NCI-H1092 treated with DMSO at 0.1 percent for 48 hours (cell line): ENCODE measurements around the gene AKAP8L.
"Not testable (repeated sequence)": the region's sequence is repeated elsewhere in the genome, so short reads cannot be mapped to it uniquely, and the experiment has no call there.

Experiments used
- DNase-seq: peaks from one replicate; lab custom pipeline; 2025; lab: John Stamatoyannopoulos, UW

AKAP8L gene

DNA sequence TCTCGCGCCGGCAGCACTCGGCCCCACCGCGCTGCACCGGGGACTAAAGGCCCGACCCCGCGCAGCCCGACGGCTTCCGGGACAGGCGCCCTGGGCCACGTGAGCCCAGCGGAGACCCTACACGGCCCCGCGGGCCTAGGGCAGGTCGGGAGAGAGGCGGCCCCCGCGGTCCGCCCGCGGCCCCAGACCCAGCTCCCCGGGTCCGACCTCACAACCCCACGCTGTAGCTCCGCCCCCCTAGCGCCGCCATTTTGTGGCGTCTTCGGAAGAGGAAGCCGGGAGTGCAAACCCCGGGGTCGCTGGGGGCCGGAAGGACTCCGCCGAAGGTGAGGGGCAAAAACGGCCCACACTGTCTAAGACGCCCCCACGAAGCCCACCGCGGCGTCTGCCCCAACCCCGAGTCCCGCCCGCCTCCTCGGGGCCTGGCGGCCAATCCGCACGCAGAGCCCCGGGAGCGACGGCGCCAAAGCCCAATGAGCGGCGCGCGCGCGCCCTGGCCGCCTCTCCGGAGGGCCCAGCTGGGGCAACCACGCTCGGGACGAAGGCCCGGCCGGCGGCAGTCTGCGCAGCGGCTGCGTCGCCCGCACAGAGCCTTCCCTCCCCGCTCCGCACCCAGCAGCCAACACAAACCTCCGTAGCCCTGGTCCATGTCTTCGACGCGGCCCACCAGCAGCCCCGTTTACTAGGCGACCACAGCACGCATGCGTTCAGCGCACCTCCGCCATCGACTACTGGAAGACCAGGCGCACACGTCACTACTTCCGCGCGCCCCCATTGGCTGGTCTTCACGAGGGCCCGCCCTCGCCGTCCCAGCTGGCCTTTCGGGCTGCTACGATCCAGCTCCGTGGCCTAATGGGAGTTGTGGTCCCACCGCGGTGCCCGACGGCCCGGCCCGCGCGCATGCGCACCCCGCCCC lies 39.4 kb downstream of the AKAP8L start, which contains the start of gene AKAP8:
Gene AKAP8 (minus strand): TSS at position 705 of the 916 bp plus-strand sequence. CDS start 56 bp downstream, at position 649.
- DNase-seq, result peak; percentile 97

DNA sequence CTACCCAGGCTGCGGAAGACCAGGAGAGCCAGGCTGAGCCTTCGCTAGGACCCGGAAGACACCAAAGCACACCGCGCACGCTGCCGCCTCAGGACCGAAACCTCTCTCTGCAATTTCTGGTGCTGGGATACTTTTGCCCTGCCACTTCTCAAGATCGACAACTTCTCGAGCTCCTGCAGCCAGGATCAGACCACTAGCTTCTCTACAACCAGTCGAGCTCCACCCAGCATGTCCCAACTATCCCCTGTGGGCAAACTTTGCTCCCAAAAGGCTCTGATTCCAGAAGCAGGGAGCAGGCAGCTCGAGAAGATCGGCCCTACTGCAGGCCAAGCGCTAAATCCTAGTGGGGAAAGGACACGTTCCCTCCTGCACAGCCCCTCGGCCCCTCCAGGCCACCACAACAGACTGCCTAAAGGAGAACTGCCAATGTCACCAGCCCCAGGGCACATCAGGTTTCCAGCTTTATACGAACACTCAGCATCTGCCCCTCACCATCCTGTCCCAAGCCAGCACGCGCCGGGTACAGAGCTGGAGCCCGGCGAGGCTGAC lies 40.2 kb downstream of the AKAP8L start:
- peak; percentile 28 for DNase-seq

DNA sequence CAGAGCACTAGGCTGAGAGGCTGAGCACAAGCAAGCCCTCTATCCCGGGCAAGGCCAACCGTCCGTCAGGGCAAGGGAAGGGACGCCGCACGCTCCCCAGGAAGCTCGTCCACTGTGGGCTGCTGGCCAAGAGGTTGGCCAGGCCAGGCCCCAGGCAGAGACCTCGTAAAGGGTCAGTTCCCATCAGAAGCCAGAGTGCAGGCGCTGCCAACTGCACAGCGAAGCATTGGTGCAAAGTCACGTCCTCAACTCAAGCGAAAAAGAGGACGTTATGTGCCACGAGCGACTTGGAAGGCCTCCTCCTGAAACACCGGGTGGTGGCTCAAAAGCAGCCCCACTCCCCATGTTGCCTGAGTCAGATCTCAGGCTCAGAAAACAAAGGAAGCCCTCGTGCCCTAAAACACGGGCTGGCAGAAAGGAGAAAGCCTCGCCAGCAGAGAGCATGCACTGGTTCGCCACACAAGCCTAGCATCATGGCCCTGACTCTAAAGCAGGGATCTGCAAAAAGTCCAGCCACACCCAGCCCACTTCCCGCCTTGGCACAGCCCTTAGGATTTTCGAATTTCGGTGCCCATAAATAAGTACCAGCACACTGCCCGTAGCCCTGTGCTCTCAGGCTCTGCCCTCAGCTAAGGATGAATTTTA lies 43.9 kb downstream of the AKAP8L start:
- no peak for DNase-seq

DNA sequence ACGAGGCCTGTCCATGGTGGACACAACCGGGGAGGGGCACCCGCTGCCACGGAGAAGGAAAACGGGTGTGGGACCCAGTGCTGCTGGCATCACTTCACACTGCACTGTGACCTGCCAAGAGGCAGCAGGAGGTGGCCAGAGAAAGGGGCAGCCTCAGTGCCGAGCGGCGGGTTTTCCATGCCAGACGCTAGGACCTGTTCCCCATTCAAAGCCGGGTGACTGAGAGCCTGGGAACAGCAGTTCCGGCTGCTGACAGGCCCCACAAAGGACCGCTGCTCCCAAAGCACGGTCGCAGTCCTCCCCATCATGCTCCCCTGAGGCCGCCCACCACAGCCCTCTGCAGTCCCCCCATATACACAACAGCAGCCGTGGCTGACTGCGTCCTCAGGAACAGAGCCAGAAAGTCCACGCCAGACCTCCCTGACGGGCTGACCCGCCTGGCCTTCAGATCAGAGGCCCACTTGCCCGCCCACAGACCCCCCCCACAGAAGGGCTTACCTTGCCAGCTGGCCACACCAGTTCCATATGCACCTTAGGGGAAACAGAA lies 44.6 kb downstream of the AKAP8L start:
- DNase-seq, result no peak

DNA sequence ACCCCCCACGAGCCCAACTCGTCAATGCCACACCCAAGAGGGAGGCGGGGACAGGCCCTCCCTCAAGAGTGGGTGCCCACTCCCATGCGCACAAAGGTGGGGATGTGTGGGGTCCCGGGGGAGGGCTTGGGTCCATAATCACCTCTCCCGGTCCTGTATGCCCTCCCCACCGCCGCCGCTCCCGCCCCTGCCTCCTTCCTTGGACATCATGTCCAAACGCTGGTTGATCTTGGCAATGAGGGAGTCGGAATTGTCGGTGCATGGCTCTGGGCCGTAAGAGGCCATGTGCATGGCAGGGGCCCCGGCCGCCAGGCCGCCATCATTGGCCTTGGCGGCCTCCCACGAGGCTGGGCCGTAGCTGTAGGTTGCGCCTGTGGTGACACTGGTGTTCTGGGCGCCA lies 45.1 kb downstream of the AKAP8L start:
- no peak for DNase-seq

DNA sequence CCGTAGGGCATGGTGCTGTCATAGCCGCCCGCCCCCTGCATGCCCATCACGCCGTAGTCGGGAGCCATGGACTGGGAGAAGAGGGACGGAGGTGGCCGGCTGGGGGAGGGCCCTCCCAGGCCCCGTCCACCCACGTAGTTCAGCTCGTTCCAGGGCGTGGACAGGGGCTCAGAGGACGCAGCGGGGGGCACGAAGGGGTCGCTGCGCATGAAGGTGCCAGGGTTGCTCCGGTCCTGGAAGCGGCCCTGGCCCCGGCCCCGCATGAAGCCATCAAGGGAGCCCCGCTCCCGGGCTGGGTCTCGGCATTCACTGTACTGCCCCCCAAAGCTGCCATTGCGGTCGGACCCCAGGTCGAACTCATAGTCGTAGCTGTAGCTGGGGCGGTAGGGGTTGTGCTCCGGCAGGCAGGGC lies 45.9 kb downstream of the AKAP8L start:
- DNase-seq, result no peak

DNA sequence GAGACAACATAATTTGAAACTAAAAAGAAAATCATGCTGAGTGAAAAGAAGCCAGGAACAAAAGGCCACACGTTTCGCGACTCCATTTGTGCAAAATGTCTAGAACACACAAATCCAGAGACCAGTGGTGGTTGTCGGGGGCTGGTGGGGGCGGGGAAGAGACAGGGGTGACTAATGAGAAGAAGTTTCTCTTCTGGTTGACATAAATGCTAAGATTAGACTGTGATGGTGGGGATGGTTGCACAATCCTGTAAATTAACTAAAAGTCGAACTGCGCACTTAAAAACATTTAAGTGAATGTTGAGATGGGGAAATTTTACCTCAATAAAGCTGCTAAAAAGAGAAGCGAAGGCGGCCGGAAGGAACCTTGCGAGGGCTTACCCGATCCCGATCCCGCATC lies 46.3 kb downstream of the AKAP8L start:
- no peak for DNase-seq

DNA sequence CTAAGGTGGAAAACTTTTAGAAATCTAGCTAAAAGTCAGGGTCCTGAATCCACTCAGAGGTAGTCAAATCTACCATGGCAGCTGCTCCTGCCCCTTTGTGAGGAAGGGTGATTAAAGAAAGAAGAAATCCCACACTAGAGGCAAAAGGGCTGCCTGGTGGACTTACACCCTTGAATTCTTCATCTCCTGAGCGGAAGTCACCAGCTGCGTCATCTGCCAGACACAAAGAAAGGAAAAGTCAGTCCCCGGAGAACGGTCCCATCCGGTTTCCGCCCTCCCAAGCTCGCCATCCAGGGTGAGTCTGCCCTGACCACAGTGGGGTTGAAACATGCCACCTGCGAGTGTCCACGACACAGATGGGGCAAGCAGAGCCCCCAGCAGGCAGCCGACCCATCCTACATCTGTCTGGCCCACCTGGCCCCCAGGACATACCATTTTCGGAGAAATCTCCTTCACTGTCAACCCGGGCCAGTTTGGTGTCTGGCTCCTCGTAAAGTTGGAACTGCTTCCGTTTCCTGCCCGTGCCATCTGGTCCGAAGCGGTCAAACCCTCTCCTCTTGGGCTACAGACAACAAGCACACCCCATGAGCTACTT lies 46.9 kb downstream of the AKAP8L start:
- DNase-seq, result no peak

DNA sequence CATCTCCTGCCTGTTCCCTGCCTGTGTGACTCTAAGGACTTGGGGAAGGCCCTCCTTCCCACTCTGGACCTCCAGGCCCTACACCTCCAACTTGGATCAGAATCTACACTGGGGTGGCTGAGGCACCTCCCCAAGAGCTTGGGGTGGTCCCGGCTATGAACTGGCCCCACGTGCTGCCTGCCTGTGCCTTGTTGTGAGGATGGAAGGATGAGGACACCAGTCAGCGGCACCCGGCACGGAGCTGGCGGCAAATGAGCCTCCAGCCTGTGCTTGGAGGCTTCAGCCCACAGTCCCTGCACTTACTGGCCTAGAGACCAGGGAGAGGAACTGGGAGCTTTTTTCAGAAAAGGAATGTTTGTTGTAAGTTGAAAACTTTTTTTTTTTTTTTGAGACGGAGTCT lies 47.7 kb downstream of the AKAP8L start:
- no peak for DNase-seq

DNA sequence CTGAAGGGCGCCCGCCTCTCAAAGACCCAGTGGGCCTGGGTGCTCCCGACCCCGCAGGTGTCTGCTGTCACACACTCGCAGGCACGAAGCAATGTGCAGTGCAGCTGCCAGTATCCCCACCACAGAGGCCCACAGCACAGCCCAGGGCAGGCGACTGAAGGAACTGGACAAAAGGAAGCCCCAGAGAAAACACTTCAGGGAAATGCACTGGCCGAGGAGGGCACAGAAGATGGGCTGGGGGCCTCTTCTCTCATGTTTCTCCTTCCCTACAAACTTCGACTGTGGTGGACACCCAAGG lies 49.2 kb downstream of the AKAP8L start:
- no peak for DNase-seq

DNA sequence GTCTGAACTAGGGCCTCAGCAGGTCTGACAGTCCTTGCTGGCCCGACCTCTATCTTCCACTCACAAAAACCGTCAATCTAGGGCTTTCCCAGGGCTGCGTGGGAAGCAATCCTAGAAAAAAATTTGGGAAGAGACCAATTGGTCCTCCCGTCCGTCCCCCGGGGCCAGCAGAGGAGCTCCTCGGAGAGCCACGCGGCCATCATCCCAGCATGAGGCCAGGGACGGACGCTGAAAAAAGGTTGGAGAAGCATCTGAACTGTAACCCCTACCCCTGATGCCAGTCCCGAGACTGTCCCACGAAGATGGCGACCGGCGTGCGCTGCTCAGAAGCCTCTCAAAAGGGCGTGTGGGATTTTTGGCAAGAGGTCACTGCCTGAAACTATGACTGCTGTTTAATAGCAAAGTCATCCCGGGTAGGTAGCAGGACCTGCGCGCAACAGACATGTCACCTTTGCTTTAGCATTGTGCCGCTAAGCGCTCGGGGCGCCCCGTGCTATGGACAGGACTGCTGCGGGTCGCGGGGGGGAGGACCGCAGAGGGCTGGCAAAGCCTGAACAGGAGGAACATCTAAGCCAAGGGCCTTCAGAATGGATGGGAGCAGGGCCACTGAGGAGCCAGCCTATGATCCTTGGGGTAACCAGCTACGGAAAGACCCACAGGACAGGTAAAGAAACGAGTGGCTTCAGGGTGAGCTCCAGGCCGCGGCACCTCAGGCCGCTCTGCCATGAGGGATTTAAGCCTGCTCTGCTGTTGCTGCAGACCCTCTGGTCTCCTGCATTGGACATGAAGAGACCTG lies 49.8 kb downstream of the AKAP8L start:
- no peak for DNase-seq

DNA sequence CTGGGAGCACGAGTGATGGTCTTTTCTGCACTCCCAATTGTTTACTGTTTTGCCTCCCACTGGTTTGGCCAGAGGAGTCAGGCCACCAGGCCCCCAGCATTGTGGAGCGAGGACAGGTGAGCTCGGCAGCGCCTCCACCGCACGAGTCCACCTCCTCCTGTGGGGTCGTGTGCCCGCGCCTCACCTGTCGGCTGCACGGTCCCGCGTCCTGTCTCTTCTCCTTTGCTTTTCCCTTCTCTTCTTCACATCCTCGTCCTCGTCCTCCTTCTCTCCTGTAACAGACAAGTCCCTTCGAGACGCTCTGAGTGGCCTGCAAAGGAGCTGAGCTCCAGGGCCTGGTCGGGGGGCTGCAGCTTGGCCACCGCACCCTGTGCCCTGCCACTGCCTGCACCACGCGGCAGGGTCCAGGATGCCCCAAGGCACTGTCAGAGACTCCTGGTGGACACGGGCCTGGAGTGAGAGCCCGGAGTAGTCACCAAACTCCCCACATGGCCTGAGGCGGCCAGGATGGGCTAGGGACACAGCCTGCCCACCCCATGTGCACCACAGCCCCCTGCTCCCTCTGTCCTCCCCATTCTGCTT lies 50.6 kb downstream of the AKAP8L start:
- no peak for DNase-seq

DNA sequence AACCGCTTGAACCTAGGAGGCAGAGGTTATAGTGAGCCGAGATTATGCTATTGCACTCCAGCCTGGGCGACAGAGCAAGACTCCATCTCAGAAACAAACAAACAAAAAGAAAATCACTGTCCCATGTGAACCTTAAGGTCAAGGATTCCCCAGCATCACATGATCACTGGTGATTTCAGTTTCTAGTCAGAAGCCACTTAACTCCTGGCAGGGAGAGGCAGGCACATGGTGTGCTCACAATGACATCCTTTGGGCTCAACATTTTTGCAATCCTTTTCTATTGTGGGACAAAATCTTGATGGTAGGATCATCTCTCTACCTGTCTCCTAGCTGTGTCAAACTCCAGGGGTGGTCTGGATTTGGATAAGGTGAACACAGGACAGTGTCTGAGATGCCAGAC lies 51.3 kb downstream of the AKAP8L start:
- DNase-seq, result no peak

DNA sequence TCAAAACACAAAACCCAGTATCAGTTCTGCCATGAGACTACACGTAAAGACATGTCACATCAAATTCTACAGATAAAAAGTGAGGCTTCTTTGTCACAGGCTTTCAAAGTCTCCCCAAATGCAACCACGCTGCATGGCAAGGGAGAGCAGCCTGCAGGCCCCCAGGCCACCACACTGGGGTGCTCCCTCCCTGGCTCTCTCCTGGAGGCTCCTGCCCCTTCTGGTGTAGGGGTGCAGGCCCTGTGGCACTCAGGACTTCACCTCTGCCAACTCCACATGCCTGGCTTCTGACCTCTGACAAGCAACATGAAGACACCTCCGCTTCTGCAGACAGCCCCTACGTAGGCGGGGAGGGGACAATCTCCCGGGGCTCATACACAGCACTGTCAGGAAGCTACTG lies 53.5 kb downstream of the AKAP8L start:
- DNase-seq, result no peak

DNA sequence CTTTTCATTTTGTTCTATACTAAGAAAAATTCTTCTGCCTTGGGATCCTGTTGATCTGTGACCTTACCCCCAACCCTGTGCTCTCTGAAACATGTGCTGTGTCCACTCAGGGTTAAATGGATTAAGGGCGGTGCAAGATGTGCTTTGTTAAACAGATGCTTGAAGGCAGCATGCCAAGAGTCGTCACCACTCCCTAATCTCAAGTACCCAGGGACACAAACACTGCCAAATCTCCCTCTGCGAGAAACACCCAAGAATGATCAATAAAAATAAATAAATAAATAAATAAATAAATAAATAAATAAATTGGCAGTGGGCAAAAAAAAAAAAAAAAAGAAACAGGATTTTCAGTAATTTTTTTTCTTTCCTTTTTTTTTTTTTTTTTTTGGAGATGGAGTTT lies 55.0 kb downstream of the AKAP8L start:
- not testable (repeated sequence) for DNase-seq

DNA sequence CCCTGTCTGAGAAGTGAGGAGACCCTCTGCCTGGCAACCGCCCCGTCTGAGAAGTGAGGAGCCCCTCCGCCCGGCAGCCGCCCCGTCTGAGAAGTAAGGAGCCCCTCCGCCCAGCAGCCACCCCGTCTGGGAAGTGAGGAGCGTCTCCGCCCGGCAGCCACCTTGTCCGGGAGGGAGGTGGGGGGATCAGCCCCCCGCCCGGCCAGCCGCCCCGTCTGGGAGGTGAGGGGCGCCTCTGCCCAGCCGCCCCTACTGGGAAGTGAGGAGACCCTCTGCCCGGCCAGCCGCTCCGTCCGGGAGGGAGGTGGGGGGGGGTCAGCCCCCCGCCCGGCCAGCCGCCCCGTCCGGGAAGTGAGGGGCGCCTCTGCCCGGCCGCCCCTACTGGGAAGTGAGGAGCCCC lies 55.7 kb downstream of the AKAP8L start:
- not testable (repeated sequence) for DNase-seq

DNA sequence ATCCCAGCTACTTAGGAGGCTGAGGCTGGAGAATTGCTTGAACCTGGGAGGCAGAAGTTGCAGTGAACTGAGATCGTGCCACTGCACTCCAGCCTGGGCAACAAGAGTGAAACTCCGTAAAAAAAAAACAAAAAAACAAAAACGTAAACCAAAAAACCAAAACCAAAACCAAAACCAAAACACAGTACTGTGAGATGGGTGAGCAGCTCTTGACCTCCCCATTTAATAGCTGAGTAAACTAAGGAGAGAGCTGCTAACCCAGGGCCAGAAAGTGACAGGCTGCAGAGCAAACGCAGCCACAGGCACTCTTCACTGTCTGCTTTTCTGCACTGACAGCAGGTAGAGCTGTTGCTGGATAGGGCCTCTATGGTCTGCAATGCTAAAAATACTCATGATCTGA lies 58.8 kb downstream of the AKAP8L start:
- not testable (repeated sequence) for DNase-seq

DNA sequence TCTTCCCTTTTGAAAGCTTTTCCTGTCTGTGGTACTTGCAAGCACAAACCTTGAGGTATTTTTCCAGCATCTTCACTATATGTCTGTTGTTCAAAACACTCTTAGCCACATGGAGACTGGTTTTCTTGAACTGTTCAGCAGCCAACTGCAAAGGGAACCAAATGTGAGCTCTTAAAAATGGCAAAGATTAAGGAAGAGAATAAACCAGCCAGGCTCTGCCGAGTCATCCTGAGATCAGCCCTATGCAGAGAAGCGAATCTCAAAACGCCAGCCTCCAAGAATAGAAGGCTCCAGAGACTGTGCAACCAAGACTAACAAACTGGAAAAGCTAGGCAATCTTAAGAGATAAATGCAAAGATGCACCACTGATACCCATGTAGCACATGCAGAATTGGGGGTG lies 59.9 kb downstream of the AKAP8L start:
- no peak for DNase-seq

DNA sequence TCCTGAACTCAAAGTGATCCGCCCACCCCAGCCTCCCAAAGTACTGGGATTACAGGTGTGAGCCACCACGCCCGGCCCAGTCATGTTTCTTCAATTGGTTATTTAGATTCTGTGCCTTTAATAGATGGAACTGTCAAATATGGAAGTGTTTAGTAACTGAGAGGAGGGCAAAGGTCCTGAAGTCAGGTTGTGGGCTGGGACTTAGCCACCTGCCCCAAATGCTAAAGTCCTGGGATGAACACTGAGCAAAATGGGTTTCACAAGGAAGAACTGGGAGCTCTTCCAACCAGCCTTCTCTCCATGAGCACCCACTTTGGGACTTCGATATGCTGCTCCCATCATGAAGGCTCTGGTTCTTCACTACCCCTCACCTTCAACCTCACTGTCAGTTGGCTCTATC lies 60.9 kb downstream of the AKAP8L start:
- no peak for DNase-seq

DNA sequence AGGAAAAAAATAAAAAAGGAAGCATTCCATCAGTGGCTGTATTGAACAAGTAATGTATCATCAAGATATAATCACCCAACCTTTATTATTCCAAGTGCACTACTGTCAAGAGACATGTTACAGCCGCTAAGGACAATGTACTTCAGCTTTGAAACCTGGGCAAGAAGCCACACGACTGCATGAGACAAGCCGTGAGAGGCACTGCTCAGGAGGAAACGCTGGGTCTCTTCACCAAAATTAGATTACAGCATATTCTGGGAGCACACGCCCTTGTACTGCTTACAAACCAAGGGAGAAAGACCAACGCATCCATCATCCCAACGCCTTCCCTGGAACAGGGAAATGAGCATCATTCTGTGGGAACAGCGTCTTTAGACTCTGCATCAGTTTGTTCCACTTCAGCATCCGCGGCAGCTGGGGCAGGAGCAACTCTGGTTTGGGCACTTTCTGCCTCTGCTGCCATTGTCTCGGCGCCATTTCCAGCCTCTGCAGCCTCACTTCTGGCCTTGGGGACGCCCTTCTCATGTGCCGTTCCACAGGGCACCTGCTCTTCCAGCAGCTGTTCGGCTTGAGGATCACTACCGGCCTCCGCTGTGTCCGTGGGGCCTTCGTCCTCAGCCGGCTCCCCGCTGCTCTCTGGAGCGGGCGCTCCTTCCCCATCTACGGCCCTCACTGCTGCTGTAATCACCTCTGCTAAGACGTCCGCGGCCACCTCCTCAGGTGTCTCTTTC lies 64.1 kb downstream of the AKAP8L start:
- DNase-seq, result no peak

DNA sequence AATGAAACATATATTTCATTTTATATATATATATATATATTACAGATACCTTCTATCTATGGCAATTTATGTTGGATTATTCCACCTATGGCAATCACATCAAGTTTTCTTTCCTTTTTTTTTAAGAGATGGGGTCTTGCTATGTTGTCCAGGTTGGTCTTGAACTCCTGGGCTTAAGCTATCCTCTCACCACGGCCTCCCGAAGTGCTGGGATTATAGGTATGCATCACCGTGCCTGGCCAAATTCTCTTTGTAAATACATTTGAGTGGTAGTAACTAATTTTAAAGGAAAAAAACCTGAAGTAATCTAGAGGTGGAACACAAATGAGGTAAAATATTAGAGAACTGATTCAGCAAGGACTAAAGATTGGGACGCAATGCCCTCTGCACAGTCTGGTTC lies 64.9 kb downstream of the AKAP8L start:
- no peak for DNase-seq
